Body of pancreas (tissue), 4 donors: Measurements from ENCODE around the gene MBD3L4.

Source experiments
- CTCF ChIP-seq, 7 experiments: fragments of 450-650 bp in 4 of 7; fragments of 200-600 bp in 3 of 7; sonication (generic) in 3 of 7; IDR thresholded peaks; one replicate each; pipeline ENCODE4 v1.5.1; 2016 to 2019; ENCODE audit warnings: antibody characterized with exemption in 7 of 7
- POLR2A ChIP-seq, 3 donors: fragments of 450-650 bp; IDR thresholded peaks; one replicate each; pipeline ENCODE4 v1.6.1; 2016; ENCODE audit warnings: antibody characterized with exemption in 3 of 3, mild to moderate bottlenecking in 2 of 3

GRCh38 chr19:7000816-7001215 lies 39.2 kb downstream of the MBD3L4 start:
- TF ChIP-seq CTCF (IDR thresholded peaks at IDR 0.05) (no peak), POLR2A (IDR thresholded peaks at IDR 0.05) (no peak)
